ENCODE measurements around the gene WDFY3.

- TF ChIP-seq, protein P1, sequence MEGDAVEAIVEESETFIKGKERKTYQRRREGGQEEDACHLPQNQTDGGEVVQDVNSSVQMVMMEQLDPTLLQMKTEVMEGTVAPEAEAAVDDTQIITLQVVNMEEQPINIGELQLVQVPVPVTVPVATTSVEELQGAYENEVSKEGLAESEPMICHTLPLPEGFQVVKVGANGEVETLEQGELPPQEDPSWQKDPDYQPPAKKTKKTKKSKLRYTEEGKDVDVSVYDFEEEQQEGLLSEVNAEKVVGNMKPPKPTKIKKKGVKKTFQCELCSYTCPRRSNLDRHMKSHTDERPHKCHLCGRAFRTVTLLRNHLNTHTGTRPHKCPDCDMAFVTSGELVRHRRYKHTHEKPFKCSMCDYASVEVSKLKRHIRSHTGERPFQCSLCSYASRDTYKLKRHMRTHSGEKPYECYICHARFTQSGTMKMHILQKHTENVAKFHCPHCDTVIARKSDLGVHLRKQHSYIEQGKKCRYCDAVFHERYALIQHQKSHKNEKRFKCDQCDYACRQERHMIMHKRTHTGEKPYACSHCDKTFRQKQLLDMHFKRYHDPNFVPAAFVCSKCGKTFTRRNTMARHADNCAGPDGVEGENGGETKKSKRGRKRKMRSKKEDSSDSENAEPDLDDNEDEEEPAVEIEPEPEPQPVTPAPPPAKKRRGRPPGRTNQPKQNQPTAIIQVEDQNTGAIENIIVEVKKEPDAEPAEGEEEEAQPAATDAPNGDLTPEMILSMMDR (IDR thresholded peaks at IDR 0.05) = no peak
- TF ChIP-seq EZH2 (IDR thresholded peaks at IDR 0.05) = no peak
- TF ChIP-seq EZH2phosphoT487 (IDR thresholded peaks at IDR 0.05) = no peak
Observed at GRCh38 chr4:84878090-84878489, 88.4 kb downstream of the WDFY3 start.
